BLaER1 (cell line): ENCODE data around the gene VDAC1.

Experiments used
- H3K27ac ChIP-seq: shearing (Covaris generic); formaldehyde crosslinking; 2 replicates; pipeline ENCODE4 v1.8.1; 2022
- H3K27me3 ChIP-seq: shearing (Covaris generic); formaldehyde crosslinking; 2 replicates; pipeline ENCODE4 v1.8.1; 2022
- H3K36me3 ChIP-seq: shearing (Covaris generic); formaldehyde crosslinking; 2 replicates; pipeline ENCODE4 v1.8.1; 2022
- H3K4me1 ChIP-seq: shearing (Covaris generic); formaldehyde crosslinking; 2 replicates; pipeline ENCODE4 v1.8.1; 2022
- H3K4me2 ChIP-seq: shearing (Covaris generic); formaldehyde crosslinking; 2 replicates; pipeline ENCODE4 v1.8.1; 2022
- H3K4me3 ChIP-seq: shearing (Covaris generic); formaldehyde crosslinking; 2 replicates; pipeline ENCODE4 v1.8.1; 2022
- H3K9ac ChIP-seq: shearing (Covaris generic); formaldehyde crosslinking; 2 replicates; pipeline ENCODE4 v1.8.1; 2022
- H3K9me3 ChIP-seq: shearing (Covaris generic); formaldehyde crosslinking; 2 replicates; pipeline ENCODE4 v1.8.1; 2022
- H4K20me1 ChIP-seq: shearing (Covaris generic); formaldehyde crosslinking; 2 replicates; pipeline ENCODE4 v1.8.1; 2022
- Cebpa-rat ChIP-seq: shearing (Covaris generic); IDR thresholded peaks from 2 replicates; pipeline ENCODE4 v1.8.1; 2022

The VDAC1 gene

DNA sequence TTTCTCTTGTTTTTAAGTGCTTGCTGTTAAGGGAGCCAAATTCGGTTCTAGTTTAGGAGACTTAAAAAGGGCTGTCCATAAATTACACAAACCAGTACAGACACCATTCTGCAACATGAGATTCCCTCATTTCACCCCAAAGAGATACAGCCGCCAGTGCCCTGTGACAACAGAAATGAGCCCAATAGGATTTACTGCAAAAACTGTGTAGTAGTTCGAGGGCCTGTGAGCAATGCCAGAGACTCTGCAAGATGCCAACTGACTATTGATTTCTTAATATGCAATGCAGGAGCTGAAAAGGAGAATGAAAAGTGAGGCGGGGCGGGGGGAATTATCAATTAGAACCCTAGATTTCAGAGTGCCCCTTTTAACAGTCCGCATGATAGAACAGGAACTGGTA lies 30.6 kb downstream of the VDAC1 start:
- no peaks in the 10 kb centered on the region for H3K9me3 ChIP-seq
- no peak overlapping the region for H3K9ac ChIP-seq
- no peak overlapping the region for H3K4me3 ChIP-seq
- no peak overlapping the region for H3K4me2 ChIP-seq
- H3K27me3 ChIP-seq, result no peaks in the 10 kb centered on the region
- H3K36me3 ChIP-seq, result peaks cover 85% of the 10 kb centered on the region
- H3K27ac ChIP-seq, result no peak overlapping the region
- no peak for TF ChIP-seq Cebpa-rat
- peaks cover 61% of the 10 kb centered on the region for H4K20me1 ChIP-seq
- H3K4me1 ChIP-seq, result peaks cover 39% of the 10 kb centered on the region

- Histone ChIP-seq H3K4me1 (peaks cover 46% of the 10 kb centered on the region), H3K4me2 (peak overlapping the region; percentile 97), H3K36me3 (peaks cover 54% of the 10 kb centered on the region), H4K20me1 (peaks cover 45% of the 10 kb centered on the region), H3K9ac (peak overlapping the region; percentile 88), H3K27ac (no peak overlapping the region; the same call in 1 of the 2 replicates), H3K27me3 (no peaks in the 10 kb centered on the region), H3K4me3 (no peak overlapping the region), H3K9me3 (no peaks in the 10 kb centered on the region)
- TF ChIP-seq Cebpa-rat, result no peak
Observed at GRCh38 chr5:133970325-133970909, 34.4 kb downstream of the VDAC1 start.

DNA sequence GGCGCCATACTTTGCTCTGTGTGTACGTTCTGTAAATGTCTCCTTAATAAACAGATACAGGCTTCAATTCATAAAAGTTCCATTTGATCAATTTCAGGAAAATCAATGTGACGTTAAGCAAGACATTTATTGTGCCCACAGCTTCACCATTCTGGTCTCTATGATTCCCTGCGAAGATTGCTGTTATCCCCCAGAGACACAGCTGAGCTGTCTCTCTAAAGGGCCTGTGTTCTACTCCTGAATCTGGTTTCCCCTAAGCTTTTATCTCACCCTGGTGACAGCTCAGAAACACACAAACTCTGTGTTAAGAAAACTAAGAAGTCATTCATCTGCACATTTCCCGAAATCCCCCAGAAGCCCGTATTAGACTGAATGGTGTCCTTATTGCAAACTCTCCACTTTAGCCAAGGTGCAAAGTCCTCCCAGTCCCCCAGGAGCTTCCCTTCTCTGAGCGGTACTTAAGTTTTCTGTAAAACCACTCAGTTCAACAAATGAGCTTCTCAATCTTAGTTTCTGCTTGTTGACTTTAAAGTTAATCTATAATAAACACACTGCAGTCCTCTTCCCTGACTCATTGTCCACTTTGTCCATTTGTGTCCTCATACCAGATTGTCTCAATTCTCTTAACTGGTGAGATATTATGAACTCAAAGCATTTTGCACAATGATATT lies 35.0 kb downstream of the VDAC1 start:
- Histone ChIP-seq H3K4me1 (peaks cover 47% of the 10 kb centered on the region), H3K9ac (peak overlapping the region; percentile 88), H3K27me3 (no peaks in the 10 kb centered on the region), H3K36me3 (peaks cover 49% of the 10 kb centered on the region), H3K4me3 (peak overlapping the region; percentile 78), H3K4me2 (peak overlapping the region; percentile 97), H3K27ac (no peak overlapping the region), H4K20me1 (peaks cover 52% of the 10 kb centered on the region), H3K9me3 (no peaks in the 10 kb centered on the region)
- no peak for TF ChIP-seq Cebpa-rat

GRCh38 chr5:133968204-133968980 lies 36.4 kb downstream of the VDAC1 start, which contains the start of gene C5orf15:
TSS of gene C5orf15 (minus strand) at chr5:133968625. CDS start at chr5:133968584, 41 bp downstream.
- peaks cover 51% of the 10 kb centered on the region for H4K20me1 ChIP-seq
- H3K9me3 ChIP-seq, result 0 out of 2 replicates have a peak, but pooled peaks cover 8% of the 10 kb centered on the region
- peak within 1 kb of the TSS; percentile 88 for H3K9ac ChIP-seq
- H3K36me3 ChIP-seq, result peaks cover 35% of the 10 kb centered on the region
- H3K27me3 ChIP-seq, result no peaks in the 10 kb centered on the region
- TF ChIP-seq Cebpa-rat, result no peak
- peak within 1 kb of the TSS; percentile 78 for H3K4me3 ChIP-seq
- H3K27ac ChIP-seq, result peak within 1 kb of the TSS; percentile 84
- peaks cover 52% of the 10 kb centered on the region for H3K4me1 ChIP-seq
- H3K4me2 ChIP-seq, result peak within 1 kb of the TSS; percentile 97

DNA sequence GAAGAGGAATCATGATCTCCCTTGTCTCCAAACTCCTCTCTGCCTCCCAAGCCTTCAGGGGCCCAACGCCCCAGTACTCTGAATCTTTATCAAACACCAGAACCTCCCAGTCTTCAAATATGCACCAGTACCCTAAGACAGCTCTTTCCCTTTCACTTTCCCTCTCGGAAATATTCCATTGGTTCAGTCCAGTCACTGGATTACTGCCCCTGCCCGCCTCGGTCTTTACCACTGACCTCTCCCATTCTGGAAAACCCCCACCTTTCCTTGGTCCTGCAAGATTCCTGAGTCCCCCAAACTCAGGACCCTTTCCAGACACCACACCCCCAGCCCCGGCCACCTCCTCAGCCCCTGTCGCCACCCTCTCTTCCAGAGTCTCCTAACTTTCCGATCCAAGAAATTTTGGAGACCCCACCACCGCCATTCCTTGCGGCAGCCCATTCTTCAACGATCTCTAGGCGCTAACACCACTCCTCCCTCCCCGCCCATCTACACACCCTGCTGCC lies 37.0 kb downstream of the VDAC1 start:
- peaks cover 58% of the 10 kb centered on the region for H3K4me1 ChIP-seq
- 0 out of 2 replicates have a peak, but pooled peaks cover 8% of the 10 kb centered on the region for H3K9me3 ChIP-seq
- H3K36me3 ChIP-seq, result peaks cover 30% of the 10 kb centered on the region
- H3K4me2 ChIP-seq, result peak overlapping the region; percentile 97
- peak overlapping the region; percentile 78 for H3K4me3 ChIP-seq
- peaks cover 51% of the 10 kb centered on the region for H4K20me1 ChIP-seq
- peak overlapping the region; percentile 84 for H3K27ac ChIP-seq
- no peak for TF ChIP-seq Cebpa-rat
- peak overlapping the region; percentile 88 for H3K9ac ChIP-seq
- H3K27me3 ChIP-seq, result no peaks in the 10 kb centered on the region

- Histone ChIP-seq H4K20me1 (peaks cover 55% of the 10 kb centered on the region), H3K4me3 (peak overlapping the region; percentile 78), H3K27ac (peak overlapping the region; percentile 84), H3K27me3 (no peaks in the 10 kb centered on the region), H3K9ac (peak overlapping the region; percentile 88), H3K9me3 (0 out of 2 replicates have a peak, but pooled peaks cover 8% of the 10 kb centered on the region), H3K36me3 (peaks cover 30% of the 10 kb centered on the region), H3K4me2 (peak overlapping the region; percentile 97), H3K4me1 (peaks cover 63% of the 10 kb centered on the region)
- TF ChIP-seq Cebpa-rat, result no peak
Observed at GRCh38 chr5:133967124-133967523, 37.7 kb downstream of the VDAC1 start.

DNA sequence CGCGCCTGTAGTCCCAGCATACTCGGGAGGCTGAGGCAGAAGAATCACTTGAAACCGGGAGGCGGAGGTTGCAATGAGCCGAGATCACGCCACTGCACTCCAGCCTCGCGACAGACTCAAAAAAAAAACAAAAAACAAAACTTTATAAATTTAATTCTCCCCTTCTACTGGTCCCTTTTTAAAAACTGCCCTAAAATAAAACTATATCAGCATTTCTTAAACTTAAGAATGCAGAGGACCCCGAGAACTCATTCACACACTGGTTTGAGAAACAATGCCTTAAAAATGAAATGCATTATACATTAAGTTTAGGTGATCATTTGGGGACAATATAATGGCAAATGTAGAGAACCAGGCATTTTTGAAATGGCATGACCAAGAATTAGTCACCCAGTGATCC lies 38.7 kb downstream of the VDAC1 start:
- Histone ChIP-seq H4K20me1 (peaks cover 56% of the 10 kb centered on the region), H3K9me3 (0 out of 2 replicates have a peak, but pooled peaks cover 8% of the 10 kb centered on the region), H3K36me3 (peaks cover 20% of the 10 kb centered on the region), H3K9ac (no peak overlapping the region), H3K4me2 (no peak overlapping the region), H3K27ac (no peak overlapping the region), H3K4me3 (no peak overlapping the region), H3K4me1 (peaks cover 58% of the 10 kb centered on the region), H3K27me3 (no peaks in the 10 kb centered on the region)
- no peak for TF ChIP-seq Cebpa-rat

DNA sequence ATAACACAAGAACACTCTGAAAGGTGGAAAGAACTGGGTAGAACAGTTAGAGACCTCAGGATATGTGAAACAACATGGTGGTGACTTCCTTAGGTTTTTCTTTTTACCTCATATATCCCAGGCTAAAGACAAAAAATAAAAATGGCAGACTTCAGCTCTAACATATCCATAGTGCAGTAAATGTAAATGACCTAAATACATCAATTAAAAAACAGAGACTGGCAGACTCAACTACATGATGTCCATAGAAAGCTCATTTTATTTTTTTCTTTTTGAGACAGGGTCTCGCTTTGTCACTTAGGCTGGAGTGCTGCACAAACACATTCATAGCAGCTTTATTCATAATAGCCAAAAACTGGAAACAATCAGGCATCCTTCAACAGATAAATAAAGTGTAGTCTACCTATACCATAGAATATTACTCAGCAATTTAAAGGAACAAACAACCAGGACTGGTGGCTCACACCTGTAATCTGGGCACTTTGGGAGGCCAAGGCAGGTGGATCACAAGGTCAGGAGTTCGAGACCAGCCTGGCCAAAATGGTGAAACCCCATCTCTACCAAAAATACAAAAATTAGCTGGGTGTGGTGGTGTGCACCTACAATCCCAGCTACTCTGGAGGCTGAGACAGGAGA lies 41.2 kb downstream of the VDAC1 start:
- H4K20me1 ChIP-seq, result peaks cover 65% of the 10 kb centered on the region
- H3K9me3 ChIP-seq, result 0 out of 2 replicates have a peak, but pooled peaks cover 8% of the 10 kb centered on the region
- TF ChIP-seq Cebpa-rat, result no peak
- no peak overlapping the region; the same call in 1 of the 2 replicates for H3K4me2 ChIP-seq
- H3K27me3 ChIP-seq, result no peaks in the 10 kb centered on the region
- no peak overlapping the region for H3K27ac ChIP-seq
- peaks cover 37% of the 10 kb centered on the region for H3K4me1 ChIP-seq
- no peak overlapping the region for H3K9ac ChIP-seq
- no peak overlapping the region for H3K4me3 ChIP-seq
- H3K36me3 ChIP-seq, result peaks cover 32% of the 10 kb centered on the region

DNA sequence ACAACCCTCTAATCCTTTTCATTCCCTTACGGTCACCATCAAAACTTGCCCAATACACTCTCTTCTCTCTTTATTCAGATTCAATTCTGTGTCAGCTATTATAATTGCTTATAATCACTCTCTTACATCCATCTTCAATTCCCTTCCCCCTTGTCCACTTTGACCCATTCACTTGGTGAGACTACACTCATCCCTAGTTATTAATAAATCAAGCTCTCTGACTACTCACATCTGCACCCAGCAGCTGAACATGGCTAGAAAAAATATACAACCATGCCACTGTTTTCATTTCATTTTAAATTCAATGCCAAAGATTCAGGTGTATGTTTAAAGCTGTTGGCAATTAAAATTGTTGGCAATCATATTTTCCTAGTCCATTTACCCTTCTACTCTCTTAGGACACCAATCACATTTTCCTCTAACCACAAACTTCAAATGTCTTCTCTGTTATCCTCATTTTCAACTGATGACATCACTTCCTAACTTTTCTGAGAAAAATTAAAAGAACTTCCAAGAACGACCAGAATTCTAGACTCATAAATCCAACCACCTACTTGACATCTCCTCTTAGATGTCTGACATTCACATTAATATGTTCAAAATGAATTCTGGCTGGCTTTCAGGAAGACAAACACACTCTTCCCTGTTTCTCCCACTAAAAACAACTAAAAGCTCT lies 41.8 kb downstream of the VDAC1 start:
- H3K4me2 ChIP-seq, result no peak overlapping the region; the same call in 1 of the 2 replicates
- H3K4me1 ChIP-seq, result peaks cover 41% of the 10 kb centered on the region
- no peak overlapping the region for H3K27ac ChIP-seq
- 0 out of 2 replicates have a peak, but pooled peaks cover 8% of the 10 kb centered on the region for H3K9me3 ChIP-seq
- no peak overlapping the region for H3K9ac ChIP-seq
- peaks cover 63% of the 10 kb centered on the region for H4K20me1 ChIP-seq
- no peaks in the 10 kb centered on the region for H3K27me3 ChIP-seq
- H3K36me3 ChIP-seq, result peaks cover 37% of the 10 kb centered on the region
- no peak overlapping the region for H3K4me3 ChIP-seq
- no peak for TF ChIP-seq Cebpa-rat
